Activated CD8-positive, alpha-beta memory T cell treated with anti-CD3 and anti-CD28 coated beads, Interleukin-2, amount 50 U/mL, for 24 hours (primary cell): ENCODE measurements around the gene FRMD4A.

Source experiments
- DNase-seq: peaks from one replicate; pipeline ENCODE4 v3.0.0-alpha.2; 2020; ENCODE audit errors: extremely low read depth

FRMD4A gene

GRCh38 chr10:14191407-14191806, 139.3 kb downstream of the FRMD4A start:
- DNase-seq, result no peak

- DNase-seq, result no peak
Measured at GRCh38 chr10:14190702-14191101, 140.0 kb downstream of the FRMD4A start.

GRCh38 chr10:14186245-14186644, 144.5 kb downstream of the FRMD4A start:
- no peak for DNase-seq

GRCh38 chr10:14185316-14186045, 145.2 kb downstream of the FRMD4A start:
- DNase-seq, result peak; percentile 26

GRCh38 chr10:14184841-14185315, 145.8 kb downstream of the FRMD4A start:
- peak; percentile 5 for DNase-seq

GRCh38 chr10:14182781-14183180, 147.9 kb downstream of the FRMD4A start:
- DNase-seq, result no peak

GRCh38 chr10:14181567-14181936, 149.2 kb downstream of the FRMD4A start:
- no peak for DNase-seq

- DNase-seq, result no peak
Measured at GRCh38 chr10:14180911-14181566, 149.7 kb downstream of the FRMD4A start.

GRCh38 chr10:14179251-14179650, 151.5 kb downstream of the FRMD4A start:
- DNase-seq, result no peak

- no peak for DNase-seq
Measured at GRCh38 chr10:14173706-14174594, 156.8 kb downstream of the FRMD4A start.

- DNase-seq, result no peak
Measured at GRCh38 chr10:14173391-14173705, 157.4 kb downstream of the FRMD4A start.

- DNase-seq, result no peak
Measured at GRCh38 chr10:14172336-14172950, 158.3 kb downstream of the FRMD4A start.

- no peak for DNase-seq
Measured at GRCh38 chr10:14171336-14171735, 159.4 kb downstream of the FRMD4A start.

- no peak for DNase-seq
Measured at GRCh38 chr10:14163377-14164086, 167.2 kb downstream of the FRMD4A start.

GRCh38 chr10:14162629-14163344, 167.9 kb downstream of the FRMD4A start:
- DNase-seq, result no peak

- DNase-seq, result no peak
Measured at GRCh38 chr10:14162061-14162460, 168.7 kb downstream of the FRMD4A start.

- no peak for DNase-seq
Measured at GRCh38 chr10:14160299-14160698, 170.4 kb downstream of the FRMD4A start.

- DNase-seq, result no peak
Measured at GRCh38 chr10:14158575-14158974, 172.1 kb downstream of the FRMD4A start.

GRCh38 chr10:14156104-14156503, 174.6 kb downstream of the FRMD4A start:
- DNase-seq, result no peak

- DNase-seq, result no peak
Measured at GRCh38 chr10:14153570-14154055, 177.1 kb downstream of the FRMD4A start.

- no peak for DNase-seq
Measured at GRCh38 chr10:14151571-14151970, 179.2 kb downstream of the FRMD4A start.
